GM21786 (cell line): ENCODE results near the gene ITGAE.
"Not testable (repeated sequence)": the region's sequence is repeated elsewhere in the genome, so short reads cannot be mapped to it uniquely, and the experiment has no call there.

Experiments used
- ATAC-seq: cut with Tn5 transposase; IDR thresholded peaks from one replicate; pipeline ENCODE4 v1.9.1; 2021; ENCODE audit not compliant: unreplicated experiment

The ITGAE gene

GRCh38 chr17:3730881-3731429 is 70.0 kb downstream of the ITGAE start:
- ATAC-seq, result no peak

- ATAC-seq, result no peak
Observed at GRCh38 chr17:3729881-3730280, 71.1 kb downstream of the ITGAE start.

GRCh38 chr17:3728099-3728498 is 72.9 kb downstream of the ITGAE start:
- ATAC-seq, result not testable (repeated sequence)

- no peak for ATAC-seq
Observed at GRCh38 chr17:3727041-3727440, 73.9 kb downstream of the ITGAE start.

- ATAC-seq, result no peak
Observed at GRCh38 chr17:3724378-3725077, 76.5 kb downstream of the ITGAE start.

- ATAC-seq, result peak; percentile 82
Observed at GRCh38 chr17:3723556-3724377, 77.2 kb downstream of the ITGAE start, which contains the start of gene HASPIN. TSS of gene HASPIN (plus strand) at chr17:3723903. CDS start at chr17:3723936, 33 bp downstream.

GRCh38 chr17:3723188-3723555 is 77.8 kb downstream of the ITGAE start:
- ATAC-seq, result no peak

- ATAC-seq, result no peak
Observed at GRCh38 chr17:3722716-3723115, 78.3 kb downstream of the ITGAE start.

- no peak for ATAC-seq
Observed at GRCh38 chr17:3719265-3719664, 81.7 kb downstream of the ITGAE start.

- no peak for ATAC-seq
Observed at GRCh38 chr17:3718201-3718600, 82.8 kb downstream of the ITGAE start.

GRCh38 chr17:3715296-3715695 is 85.7 kb downstream of the ITGAE start:
- no peak for ATAC-seq

GRCh38 chr17:3712811-3713463 is 88.1 kb downstream of the ITGAE start:
- no peak for ATAC-seq

GRCh38 chr17:3710951-3711383 is 90.0 kb downstream of the ITGAE start:
- ATAC-seq, result peak; percentile 95

GRCh38 chr17:3708366-3708765 is 92.6 kb downstream of the ITGAE start:
- no peak for ATAC-seq

- not testable (repeated sequence) for ATAC-seq
Observed at GRCh38 chr17:3705718-3705984, 95.3 kb downstream of the ITGAE start.

- ATAC-seq, result no peak
Observed at GRCh38 chr17:3704931-3705717, 95.9 kb downstream of the ITGAE start.

- ATAC-seq, result not testable (repeated sequence)
Observed at GRCh38 chr17:3702041-3702539, 98.9 kb downstream of the ITGAE start.

GRCh38 chr17:3699951-3700350 is 101.0 kb downstream of the ITGAE start:
- ATAC-seq, result no peak

GRCh38 chr17:3698139-3698538 is 102.8 kb downstream of the ITGAE start:
- ATAC-seq, result no peak

GRCh38 chr17:3697103-3697476 is 103.9 kb downstream of the ITGAE start:
- no peak for ATAC-seq
